Karpas-422 (cell line): ENCODE data around the gene CCNQ. TPM values are rescaled to one million over a fixed set of nuclear protein-coding genes. Genes with fewer than 3 reads are reported as not detected.

ENCODE experiments used
- DNase-seq: peaks from one replicate; pipeline ENCODE4 v3.0.0-alpha.2; 2015
- H2AFZ ChIP-seq: fragments of 200-600 bp; sonication (generic); 2 replicates; pipeline ENCODE4 v1.6.1; 2014; ENCODE audit warnings: antibody characterized with exemption, low read length, mixed read lengths
- H3K27ac ChIP-seq: fragments of 200-600 bp; sonication (generic); 2 replicates; pipeline ENCODE4 v1.5.1; 2014; ENCODE audit warnings: mild to moderate bottlenecking, low read length, moderate library complexity
- H3K27me3 ChIP-seq: fragments of 200-600 bp; sonication (generic); 2 replicates; pipeline ENCODE4 v1.6.1; 2014; ENCODE audit warnings: low read length, mixed read lengths
- H3K36me3 ChIP-seq: fragments of 200-600 bp; sonication (generic); 2 replicates; pipeline ENCODE4 v1.6.1; 2014; ENCODE audit warnings: low read length, mixed read lengths; ENCODE audit not compliant: insufficient read depth
- H3K4me1 ChIP-seq: fragments of 200-600 bp; sonication (generic); 2 replicates; pipeline ENCODE4 v1.6.1; 2014; ENCODE audit warnings: mild to moderate bottlenecking, low read length, mixed read lengths
- H3K4me2 ChIP-seq: fragments of 200-600 bp; sonication (generic); 2 replicates; pipeline ENCODE4 v1.6.1; 2014; ENCODE audit warnings: low read length, low read depth, mild to moderate bottlenecking; ENCODE audit not compliant: poor library complexity, severe bottlenecking
- H3K4me3 ChIP-seq: fragments of 200-600 bp; sonication (generic); 2 replicates; pipeline ENCODE4 v1.5.1; 2014; ENCODE audit warnings: mild to moderate bottlenecking, antibody characterized with exemption, low read length, mixed read lengths
- H3K79me2 ChIP-seq: fragments of 200-600 bp; sonication (generic); 2 replicates; pipeline ENCODE4 v1.6.1; 2014; ENCODE audit warnings: mild to moderate bottlenecking, low read length, mixed read lengths
- H3K9ac ChIP-seq: fragments of 200-600 bp; sonication (generic); 2 replicates; pipeline ENCODE4 v1.6.0; 2014; ENCODE audit warnings: low read length
- H3K9me2 ChIP-seq: fragments of 200-600 bp; sonication (generic), shearing (Covaris generic); replicated peaks from 2 replicates; pipeline ENCODE4 v1.6.0; 2014; ENCODE audit warnings: mild to moderate bottlenecking, low read length, moderate library complexity; ENCODE audit not compliant: insufficient read depth
- H3K9me3 ChIP-seq: fragments of 300-700, 200-600 bp; sonication (generic); 2 replicates; pipeline ENCODE4 v1.6.1; 2014; ENCODE audit warnings: low read length, mixed read lengths
- H4K20me1 ChIP-seq: fragments of 200-600 bp; sonication (generic); 2 replicates; pipeline ENCODE4 v1.6.1; 2014; ENCODE audit warnings: mild to moderate bottlenecking, antibody characterized with exemption, low read length, low read depth; ENCODE audit not compliant: insufficient read depth
- total RNA-seq: library from RNA; depleted of rRNA; stranded (reverse); fragments of >200 nt; shearing (Covaris generic); gene quantifications from 2 replicates; pipeline ENCODE4 v1.2.3, GENCODE V29; 2014; ENCODE audit warnings: low replicate concordance

CCNQ gene
- total RNA-seq, 1 experiment from 2014 or later = 29.1 TPM

DNA sequence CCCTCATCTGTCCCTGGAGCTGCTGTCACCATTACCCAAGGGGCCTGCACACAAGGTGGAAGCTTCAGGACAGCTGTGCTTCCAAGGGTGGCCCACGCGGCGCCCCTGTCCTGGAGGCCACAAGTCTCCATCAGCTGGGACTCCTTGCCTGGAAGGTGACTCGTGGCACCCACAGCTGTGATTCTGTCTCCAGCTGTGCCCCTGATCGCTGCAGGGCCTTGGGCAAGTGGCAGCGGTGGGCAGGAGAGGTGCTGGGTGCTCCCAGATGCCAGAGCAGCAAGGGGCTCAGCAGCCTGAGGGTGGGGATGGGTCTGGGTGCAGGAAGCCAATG lies 39.1 kb upstream of the CCNQ start:
- Histone ChIP-seq H3K9ac (no peak overlapping the region), H3K4me2 (no peak overlapping the region), H3K4me1 (no peaks in the 10 kb centered on the region), H2AFZ (no peak overlapping the region), H3K4me3 (no peak overlapping the region), H3K27ac (no peak overlapping the region), H3K9me2 (no peaks in the 10 kb centered on the region), H3K36me3 (no peaks in the 10 kb centered on the region), H3K79me2 (no peaks in the 10 kb centered on the region), H3K9me3 (no peaks in the 10 kb centered on the region), H4K20me1 (no peaks in the 10 kb centered on the region), H3K27me3 (no peaks in the 10 kb centered on the region)
- DNase-seq = no peak

DNA sequence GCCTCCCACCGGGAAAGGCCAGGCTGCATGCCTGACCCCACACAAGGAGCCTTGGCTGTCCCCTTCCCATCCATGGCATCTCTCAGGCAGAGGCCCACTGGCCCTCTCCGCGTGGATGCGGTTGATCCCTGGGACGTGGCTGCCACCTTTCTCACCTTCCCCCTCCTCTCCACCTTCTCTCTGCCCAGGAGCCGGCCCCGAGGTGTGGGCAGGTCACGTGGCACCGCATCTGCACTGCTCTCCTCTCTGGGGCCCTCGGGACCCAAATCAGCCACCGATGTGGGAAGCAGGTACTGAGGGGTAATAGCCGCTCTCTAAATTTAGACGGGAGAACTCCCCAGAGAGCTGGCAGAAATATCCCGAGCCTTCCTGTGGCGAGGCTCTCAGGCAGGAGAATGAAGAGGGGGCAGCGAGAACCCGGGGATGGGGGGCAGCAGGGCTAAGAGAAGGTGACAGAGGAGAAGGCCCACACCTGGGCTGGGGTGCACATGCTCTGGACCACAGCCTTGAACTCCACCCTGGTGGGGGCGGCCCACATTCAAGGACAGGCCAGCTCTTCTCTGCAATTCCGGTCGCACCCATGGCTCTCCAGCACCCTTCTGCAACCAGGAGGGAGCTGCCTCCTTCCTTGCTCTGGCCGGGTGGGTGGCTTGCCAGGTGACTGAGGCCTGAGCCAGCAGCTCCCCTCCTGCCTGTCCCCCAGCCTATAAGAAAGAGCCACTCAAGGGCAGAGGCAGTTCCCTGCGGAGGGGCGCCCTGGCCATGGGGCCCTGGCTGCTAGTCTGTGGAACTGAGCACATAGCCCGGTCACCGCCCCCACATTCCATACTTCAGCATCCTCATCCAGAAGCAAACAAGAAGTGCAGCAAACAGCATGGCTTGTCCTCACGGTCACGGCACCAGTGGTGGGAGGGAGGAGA lies 38.4 kb upstream of the CCNQ start:
- H3K9ac ChIP-seq = no peak overlapping the region
- no peaks in the 10 kb centered on the region for H3K27me3 ChIP-seq
- DNase-seq = no peak
- H3K9me3 ChIP-seq = no peaks in the 10 kb centered on the region
- H3K9me2 ChIP-seq = no peaks in the 10 kb centered on the region
- no peak overlapping the region for H3K4me2 ChIP-seq
- H4K20me1 ChIP-seq = no peaks in the 10 kb centered on the region
- H3K79me2 ChIP-seq = no peaks in the 10 kb centered on the region
- H3K4me1 ChIP-seq = no peaks in the 10 kb centered on the region
- no peak overlapping the region for H3K4me3 ChIP-seq
- H2AFZ ChIP-seq = no peak overlapping the region
- no peak overlapping the region for H3K27ac ChIP-seq
- H3K36me3 ChIP-seq = no peaks in the 10 kb centered on the region

DNA sequence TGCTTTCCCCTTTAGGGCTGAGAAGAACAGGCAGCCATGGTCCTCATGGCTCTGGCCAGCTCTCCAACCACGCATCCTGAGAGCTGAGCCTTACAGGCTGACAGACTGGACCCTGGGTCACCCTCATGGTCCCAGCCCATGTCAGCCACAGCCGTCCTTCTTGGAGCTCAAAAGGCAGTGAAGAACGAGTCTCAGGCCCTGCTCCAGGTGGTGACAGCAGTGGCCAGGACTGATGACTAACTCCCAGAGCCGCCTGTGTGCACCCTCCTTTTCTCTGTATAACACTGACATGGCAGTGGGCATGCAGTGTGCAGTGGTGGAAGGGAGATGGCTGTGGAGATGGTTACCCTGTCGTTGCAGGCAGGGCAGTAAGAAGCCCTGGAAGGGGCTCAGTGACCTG lies 37.8 kb upstream of the CCNQ start:
- Histone ChIP-seq H3K4me2 (no peak overlapping the region), H3K27ac (no peak overlapping the region), H3K9me2 (no peaks in the 10 kb centered on the region), H4K20me1 (no peaks in the 10 kb centered on the region), H3K4me3 (no peak overlapping the region), H3K9ac (no peak overlapping the region), H2AFZ (no peak overlapping the region), H3K79me2 (no peaks in the 10 kb centered on the region), H3K27me3 (no peaks in the 10 kb centered on the region), H3K4me1 (no peaks in the 10 kb centered on the region), H3K36me3 (no peaks in the 10 kb centered on the region), H3K9me3 (no peaks in the 10 kb centered on the region)
- DNase-seq = no peak

DNA sequence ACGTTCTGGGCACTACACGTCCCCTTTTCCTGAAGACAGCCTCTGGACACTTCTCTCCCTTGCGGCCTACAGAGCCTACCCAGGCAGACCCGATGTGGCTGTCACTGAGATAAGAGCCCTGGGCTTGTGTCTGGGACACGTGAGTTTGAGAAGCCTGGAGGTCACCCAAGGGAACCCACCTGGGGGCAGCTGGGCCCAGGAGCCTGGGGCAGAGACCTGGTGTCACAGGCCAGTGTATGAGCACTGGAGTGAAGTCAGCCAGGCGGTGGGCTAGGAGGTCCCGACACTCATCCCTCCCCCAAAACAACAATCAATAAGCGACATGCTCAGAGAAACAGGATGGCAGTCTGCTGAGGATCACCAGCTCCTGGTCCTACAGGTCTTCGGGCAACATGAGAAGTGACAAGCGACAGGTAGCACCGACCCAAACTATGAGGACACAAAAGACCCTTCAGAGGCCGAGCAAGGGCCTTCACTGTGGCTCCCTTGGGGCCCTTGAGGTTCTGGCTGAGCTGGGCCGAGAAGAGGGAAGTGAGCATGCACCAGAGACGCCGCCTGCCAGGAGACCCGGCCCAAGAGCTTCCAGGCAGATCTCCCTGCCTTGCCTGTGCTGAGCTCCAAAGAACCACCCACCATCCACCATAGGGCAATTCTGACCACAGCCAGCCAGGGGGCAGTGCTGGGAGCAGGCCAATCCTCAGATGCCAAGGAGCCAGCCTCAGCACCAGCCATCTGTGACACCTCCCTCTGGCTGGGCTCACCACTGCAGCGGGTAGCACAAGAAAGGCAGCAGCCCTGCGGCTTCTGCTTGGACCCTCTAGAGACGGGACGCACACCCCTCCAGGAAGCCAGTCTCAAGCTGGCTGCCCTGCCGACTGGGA lies 37.1 kb upstream of the CCNQ start:
- H3K4me3 ChIP-seq = no peak overlapping the region
- no peaks in the 10 kb centered on the region for H3K9me3 ChIP-seq
- no peaks in the 10 kb centered on the region for H3K27me3 ChIP-seq
- peak; percentile 86 for DNase-seq
- H4K20me1 ChIP-seq = no peaks in the 10 kb centered on the region
- no peak overlapping the region for H3K9ac ChIP-seq
- H3K36me3 ChIP-seq = no peaks in the 10 kb centered on the region
- no peak overlapping the region for H3K4me2 ChIP-seq
- H3K4me1 ChIP-seq = no peaks in the 10 kb centered on the region
- H3K79me2 ChIP-seq = no peaks in the 10 kb centered on the region
- no peak overlapping the region for H3K27ac ChIP-seq
- H2AFZ ChIP-seq = no peak overlapping the region
- H3K9me2 ChIP-seq = no peaks in the 10 kb centered on the region

DNA sequence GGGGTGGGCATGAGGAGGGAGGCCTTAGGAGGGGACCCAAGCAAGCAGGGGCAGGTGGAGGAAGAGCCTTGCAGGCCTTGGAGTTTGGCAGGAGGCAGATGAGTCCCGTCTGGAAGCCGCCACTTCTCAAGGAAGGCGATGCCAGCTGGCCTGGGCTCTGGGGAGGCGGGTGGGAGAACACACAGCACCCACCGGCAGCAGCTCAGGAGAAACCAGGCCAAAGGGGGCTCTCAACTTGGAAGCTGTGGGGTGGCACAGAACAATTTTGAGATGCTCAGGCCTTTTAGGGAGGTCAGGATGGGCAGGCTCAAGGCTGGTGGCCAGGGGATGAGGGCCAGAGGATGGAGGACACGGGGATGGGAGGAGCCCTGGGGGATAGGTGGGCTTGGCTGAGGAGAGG lies 36.4 kb upstream of the CCNQ start:
- Histone ChIP-seq H3K9ac (no peak overlapping the region), H3K79me2 (no peaks in the 10 kb centered on the region), H3K27me3 (no peaks in the 10 kb centered on the region), H4K20me1 (no peaks in the 10 kb centered on the region), H3K9me2 (no peaks in the 10 kb centered on the region), H3K27ac (no peak overlapping the region), H3K4me3 (no peak overlapping the region), H3K9me3 (no peaks in the 10 kb centered on the region), H2AFZ (no peak overlapping the region), H3K4me2 (no peak overlapping the region), H3K4me1 (no peaks in the 10 kb centered on the region), H3K36me3 (no peaks in the 10 kb centered on the region)
- DNase-seq = no peak

DNA sequence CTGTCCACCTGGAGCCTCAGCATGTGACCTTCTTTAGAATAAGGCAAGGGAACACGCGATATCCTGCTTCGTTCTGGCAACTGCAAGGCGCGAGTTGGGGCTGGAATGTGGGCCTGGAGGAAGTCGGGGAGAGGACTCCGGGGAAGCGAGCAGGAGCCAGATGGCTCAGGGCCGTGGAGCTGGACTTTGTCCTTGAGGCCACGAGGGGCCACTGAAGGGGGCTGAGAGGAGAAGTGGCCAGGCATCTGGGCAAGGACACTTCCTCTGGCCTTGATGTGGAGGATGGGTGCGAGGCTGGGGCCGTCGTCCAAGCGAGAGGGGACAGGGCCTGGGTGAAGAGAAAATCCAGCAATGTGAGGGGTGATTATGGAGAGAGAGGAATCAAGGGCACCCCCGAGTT lies 35.9 kb upstream of the CCNQ start:
- Histone ChIP-seq H3K27me3 (no peaks in the 10 kb centered on the region), H3K79me2 (no peaks in the 10 kb centered on the region), H4K20me1 (no peaks in the 10 kb centered on the region), H3K4me2 (no peak overlapping the region), H3K9ac (no peak overlapping the region), H3K27ac (no peak overlapping the region), H3K9me3 (no peaks in the 10 kb centered on the region), H3K9me2 (no peaks in the 10 kb centered on the region), H3K4me3 (no peak overlapping the region), H3K4me1 (no peaks in the 10 kb centered on the region), H3K36me3 (no peaks in the 10 kb centered on the region), H2AFZ (no peak overlapping the region)
- DNase-seq = no peak

DNA sequence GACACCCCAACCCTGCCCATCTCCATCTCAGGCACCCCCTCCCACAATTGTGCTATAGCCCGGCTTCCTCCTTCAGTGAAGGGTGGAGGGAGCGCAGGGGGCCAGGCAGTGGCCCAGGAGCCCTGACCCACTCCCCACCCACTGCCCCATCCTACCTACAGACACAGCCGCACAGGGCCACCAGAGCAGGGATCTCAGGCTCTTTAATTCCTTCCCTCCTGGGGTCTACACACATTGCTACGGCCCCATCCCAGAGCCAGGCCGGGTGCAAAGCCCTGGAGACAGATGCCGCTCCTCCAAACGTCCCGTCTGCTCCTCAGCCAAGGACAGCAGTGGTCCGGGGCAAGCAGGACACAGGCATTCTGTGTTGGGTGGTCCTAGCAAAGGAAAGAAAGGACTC lies 35.3 kb upstream of the CCNQ start:
- DNase-seq = no peak
- Histone ChIP-seq H3K9ac (no peak overlapping the region), H3K27ac (no peak overlapping the region), H3K4me1 (no peaks in the 10 kb centered on the region), H4K20me1 (no peaks in the 10 kb centered on the region), H3K79me2 (no peaks in the 10 kb centered on the region), H2AFZ (no peak overlapping the region), H3K36me3 (no peaks in the 10 kb centered on the region), H3K9me2 (no peaks in the 10 kb centered on the region), H3K4me3 (no peak overlapping the region), H3K9me3 (no peaks in the 10 kb centered on the region), H3K4me2 (no peak overlapping the region), H3K27me3 (no peaks in the 10 kb centered on the region)

DNA sequence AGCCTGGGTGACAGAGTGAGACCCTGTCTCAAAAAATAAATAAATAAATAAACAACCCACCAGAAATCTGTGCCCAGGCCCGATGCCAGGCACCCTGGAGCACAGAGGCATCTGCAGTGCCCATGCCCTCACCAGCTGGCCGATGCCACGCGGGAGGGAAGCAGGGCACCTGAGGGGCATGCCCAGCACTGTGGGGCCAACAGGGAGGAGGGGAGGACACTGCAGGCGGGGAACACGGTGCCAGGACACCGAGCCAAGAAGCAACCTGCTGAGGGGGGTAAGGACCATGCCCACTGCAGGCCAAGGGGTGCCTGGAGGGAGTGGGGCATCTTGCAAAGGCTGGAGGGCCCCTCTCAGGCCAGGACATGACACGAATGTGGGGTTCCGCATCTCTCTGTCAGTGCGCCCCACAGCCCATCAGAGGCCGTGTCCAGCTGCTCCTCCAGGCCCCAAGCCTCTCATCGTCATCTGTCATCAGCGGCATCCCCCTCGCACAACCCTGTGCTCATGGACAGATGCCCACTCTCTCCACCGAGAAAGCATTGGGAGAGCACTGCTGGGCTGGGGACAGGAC lies 34.8 kb upstream of the CCNQ start:
- H3K27ac ChIP-seq = no peak overlapping the region
- no peaks in the 10 kb centered on the region for H3K36me3 ChIP-seq
- no peaks in the 10 kb centered on the region for H3K79me2 ChIP-seq

More for the DNA sequence above, 34.8 kb upstream of the CCNQ start:
- Histone ChIP-seq H3K4me2 (no peak overlapping the region), H3K9ac (no peak overlapping the region), H3K27me3 (no peaks in the 10 kb centered on the region), H4K20me1 (no peaks in the 10 kb centered on the region), H2AFZ (no peak overlapping the region), H3K9me3 (no peaks in the 10 kb centered on the region), H3K9me2 (no peaks in the 10 kb centered on the region), H3K4me3 (no peak overlapping the region), H3K4me1 (no peaks in the 10 kb centered on the region)
- DNase-seq = no peak
